ENCODE measurements around the gene GPA33.

DNA sequence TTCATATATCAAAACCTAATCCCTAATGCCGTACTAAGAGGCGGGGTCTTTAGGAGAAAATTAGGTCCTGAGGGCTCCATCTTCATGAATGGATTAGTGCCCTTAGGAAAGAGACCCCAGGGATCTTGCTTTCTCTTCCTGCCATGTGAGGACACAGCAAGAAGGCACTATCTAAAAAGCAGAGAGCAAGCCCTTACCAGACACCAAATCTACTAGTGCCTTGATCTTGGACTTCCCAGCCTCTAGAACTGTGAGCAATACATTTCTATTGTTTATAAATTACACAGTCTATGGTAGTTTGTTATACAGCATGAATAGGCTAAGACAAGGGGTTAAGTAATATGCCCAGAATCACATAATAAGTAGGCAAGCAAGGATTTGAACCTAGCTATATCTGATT, 46.6 kb upstream of the GPA33 start:
- TF ChIP-seq, protein P1, sequence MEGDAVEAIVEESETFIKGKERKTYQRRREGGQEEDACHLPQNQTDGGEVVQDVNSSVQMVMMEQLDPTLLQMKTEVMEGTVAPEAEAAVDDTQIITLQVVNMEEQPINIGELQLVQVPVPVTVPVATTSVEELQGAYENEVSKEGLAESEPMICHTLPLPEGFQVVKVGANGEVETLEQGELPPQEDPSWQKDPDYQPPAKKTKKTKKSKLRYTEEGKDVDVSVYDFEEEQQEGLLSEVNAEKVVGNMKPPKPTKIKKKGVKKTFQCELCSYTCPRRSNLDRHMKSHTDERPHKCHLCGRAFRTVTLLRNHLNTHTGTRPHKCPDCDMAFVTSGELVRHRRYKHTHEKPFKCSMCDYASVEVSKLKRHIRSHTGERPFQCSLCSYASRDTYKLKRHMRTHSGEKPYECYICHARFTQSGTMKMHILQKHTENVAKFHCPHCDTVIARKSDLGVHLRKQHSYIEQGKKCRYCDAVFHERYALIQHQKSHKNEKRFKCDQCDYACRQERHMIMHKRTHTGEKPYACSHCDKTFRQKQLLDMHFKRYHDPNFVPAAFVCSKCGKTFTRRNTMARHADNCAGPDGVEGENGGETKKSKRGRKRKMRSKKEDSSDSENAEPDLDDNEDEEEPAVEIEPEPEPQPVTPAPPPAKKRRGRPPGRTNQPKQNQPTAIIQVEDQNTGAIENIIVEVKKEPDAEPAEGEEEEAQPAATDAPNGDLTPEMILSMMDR (IDR thresholded peaks at IDR 0.05; ENCODE audit: insufficient read depth, low read length), result no peak
- TF ChIP-seq POLR2AphosphoS5 (IDR thresholded peaks at IDR 0.05; ENCODE audit: low read depth), result no peak
- TF ChIP-seq, protein P2, sequence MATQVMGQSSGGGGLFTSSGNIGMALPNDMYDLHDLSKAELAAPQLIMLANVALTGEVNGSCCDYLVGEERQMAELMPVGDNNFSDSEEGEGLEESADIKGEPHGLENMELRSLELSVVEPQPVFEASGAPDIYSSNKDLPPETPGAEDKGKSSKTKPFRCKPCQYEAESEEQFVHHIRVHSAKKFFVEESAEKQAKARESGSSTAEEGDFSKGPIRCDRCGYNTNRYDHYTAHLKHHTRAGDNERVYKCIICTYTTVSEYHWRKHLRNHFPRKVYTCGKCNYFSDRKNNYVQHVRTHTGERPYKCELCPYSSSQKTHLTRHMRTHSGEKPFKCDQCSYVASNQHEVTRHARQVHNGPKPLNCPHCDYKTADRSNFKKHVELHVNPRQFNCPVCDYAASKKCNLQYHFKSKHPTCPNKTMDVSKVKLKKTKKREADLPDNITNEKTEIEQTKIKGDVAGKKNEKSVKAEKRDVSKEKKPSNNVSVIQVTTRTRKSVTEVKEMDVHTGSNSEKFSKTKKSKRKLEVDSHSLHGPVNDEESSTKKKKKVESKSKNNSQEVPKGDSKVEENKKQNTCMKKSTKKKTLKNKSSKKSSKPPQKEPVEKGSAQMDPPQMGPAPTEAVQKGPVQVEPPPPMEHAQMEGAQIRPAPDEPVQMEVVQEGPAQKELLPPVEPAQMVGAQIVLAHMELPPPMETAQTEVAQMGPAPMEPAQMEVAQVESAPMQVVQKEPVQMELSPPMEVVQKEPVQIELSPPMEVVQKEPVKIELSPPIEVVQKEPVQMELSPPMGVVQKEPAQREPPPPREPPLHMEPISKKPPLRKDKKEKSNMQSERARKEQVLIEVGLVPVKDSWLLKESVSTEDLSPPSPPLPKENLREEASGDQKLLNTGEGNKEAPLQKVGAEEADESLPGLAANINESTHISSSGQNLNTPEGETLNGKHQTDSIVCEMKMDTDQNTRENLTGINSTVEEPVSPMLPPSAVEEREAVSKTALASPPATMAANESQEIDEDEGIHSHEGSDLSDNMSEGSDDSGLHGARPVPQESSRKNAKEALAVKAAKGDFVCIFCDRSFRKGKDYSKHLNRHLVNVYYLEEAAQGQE (IDR thresholded peaks at IDR 0.05; ENCODE audit: insufficient replicate concordance, low read depth), result no peak
- TF ChIP-seq GABPA (IDR thresholded peaks at IDR 0.05; ENCODE audit: low read depth), result no peak

Data from HL-60 (cell line).